GM21447 (cell line): ENCODE results near the gene IKBKE.
A peak's percentile ranks its signal among the peaks of the same experiment; 100 is the strongest.

Experiments used
- ATAC-seq: cut with Tn5 transposase; IDR thresholded peaks from one replicate; pipeline ENCODE4 v1.9.1; 2021; ENCODE audit not compliant: unreplicated experiment

The IKBKE gene

GRCh38 chr1:206453111-206453510, 17.2 kb upstream of the IKBKE start:
- ATAC-seq, result no peak

- no peak for ATAC-seq
These were observed 15.0 kb upstream of the IKBKE start for GRCh38 chr1:206455289-206455665.

- no peak for ATAC-seq
These were observed 14.5 kb upstream of the IKBKE start for GRCh38 chr1:206455666-206456344.

- ATAC-seq, result no peak
These were observed 13.5 kb upstream of the IKBKE start for GRCh38 chr1:206456577-206457370.

GRCh38 chr1:206457408-206458120, 12.7 kb upstream of the IKBKE start:
- ATAC-seq, result no peak

GRCh38 chr1:206459703-206460102, 10.6 kb upstream of the IKBKE start:
- no peak for ATAC-seq

GRCh38 chr1:206460836-206461426, 9.3 kb upstream of the IKBKE start:
- ATAC-seq, result no peak

- ATAC-seq, result peak; percentile 53
These were observed 8.4 kb upstream of the IKBKE start for GRCh38 chr1:206461602-206462455.

- ATAC-seq, result no peak
These were observed 7.1 kb upstream of the IKBKE start for GRCh38 chr1:206463137-206463536.

GRCh38 chr1:206463911-206464310, 6.4 kb upstream of the IKBKE start:
- no peak for ATAC-seq

GRCh38 chr1:206464456-206464964, 5.8 kb upstream of the IKBKE start:
- no peak for ATAC-seq

GRCh38 chr1:206465951-206466350, 4.3 kb upstream of the IKBKE start:
- no peak for ATAC-seq

GRCh38 chr1:206466840-206467649, 3.2 kb upstream of the IKBKE start:
- no peak for ATAC-seq

- no peak for ATAC-seq
These were observed 2.4 kb upstream of the IKBKE start for GRCh38 chr1:206467915-206468314.

- ATAC-seq, result no peak
These were observed 1.7 kb upstream of the IKBKE start for GRCh38 chr1:206468571-206468970.

- ATAC-seq, result no peak
These were observed 804 bp upstream of the IKBKE start for GRCh38 chr1:206469411-206469932.

- ATAC-seq, result peak; percentile 33
These were observed 577 bp downstream of the IKBKE start for GRCh38 chr1:206470692-206471414.

- ATAC-seq, result no peak
These were observed 1.1 kb downstream of the IKBKE start for GRCh38 chr1:206471415-206471801.

- ATAC-seq, result no peak
These were observed 1.7 kb downstream of the IKBKE start for GRCh38 chr1:206472024-206472423.
